HCT116 (cell line): ENCODE data around the gene FAM124B. TPM values are rescaled to one million over a fixed set of nuclear protein-coding genes. Genes with fewer than 3 reads are reported as not detected.

Source experiments
- ATAC-seq: fragments of 200-7000 bp; cut with Tn5 transposase; 2 replicates; pipeline ENCODE4 v1.9.1; 2020; ENCODE audit warnings: mild to moderate bottlenecking, moderate library complexity
- BruUV-seq: library from RNA; stranded (reverse); fragments of 400-500 nt; replicated peaks from 2 replicates; lab custom pipeline; 2021; lab: Mats Ljungman, UMichigan
- CTCF ChIA-PET: fragments of 300-600 bp; sonication (Branson Sonifier 250); formaldehyde crosslinking; loops from one replicate; lab custom pipeline; 2021; ENCODE audit warnings: antibody characterized with exemption; lab: Charles Lee
- POLR2A ChIA-PET: fragments of 300-600, 350-600 bp; sonication (Branson Sonifier 250); formaldehyde crosslinking; loops from one replicate; lab custom pipeline; 2021; ENCODE audit warnings: antibody characterized with exemption; lab: Charles Lee
- RAD21 ChIA-PET, 2 experiments: fragments of 300-600 bp; sonication (Branson Sonifier 250); formaldehyde crosslinking; loops; one replicate each; lab custom pipeline; 2023; ENCODE audit warnings: low total read pairs in 2 of 2; ENCODE audit not compliant: uncharacterized antibody in 2 of 2, unreplicated experiment in 2 of 2, low non-redundant PET in 1 of 2; lab: Charles Lee
- DNase-seq: peaks from one replicate; pipeline ENCODE4 v3.0.0-alpha.2; 2010; ENCODE audit warnings: low read depth, low spot score
- H2AFZ ChIP-seq: fragments of 200-600 bp; shearing (Covaris generic), sonication (generic); 2 replicates; pipeline ENCODE4 v1.6.1; 2017; ENCODE audit warnings: low read depth, mixed run types, mixed read lengths, antibody characterized with exemption, low read length; ENCODE audit not compliant: poor library complexity, severe bottlenecking
- H3K27ac ChIP-seq: 2 replicates; pipeline ENCODE4 v1.5.1; 2012; ENCODE audit warnings: low read depth, low read length
- H3K27me3 ChIP-seq: fragments of 200-600 bp; sonication (generic); 2 replicates; pipeline ENCODE4 v1.6.1; 2016; ENCODE audit warnings: mixed run types, low read length, mixed read lengths; ENCODE audit not compliant: insufficient read depth
- H3K36me3 ChIP-seq, 2 experiments: fragments of 200-500 bp in 1 of 2; fragments of 200-600 bp in 1 of 2; sonication (Bioruptor generic) in 1 of 2; sonication (generic) in 1 of 2; 2 replicates each; pipeline versions ENCODE4 v1.5.1 to v1.6.1; 2014 to 2016; ENCODE audit warnings: low read length in 2 of 2, inconsistent platforms in 1 of 2, mixed read lengths in 1 of 2, mixed run types in 1 of 2; ENCODE audit not compliant: insufficient read depth in 2 of 2, control insufficient read depth in 1 of 2
- H3K4me1 ChIP-seq, 2 experiments: fragments of 200-600 bp in 1 of 2; sonication (generic) in 1 of 2; 2 replicates each; pipeline versions ENCODE4 v1.5.1 to v1.6.1; 2012 to 2017; ENCODE audit warnings: low read length in 2 of 2, inconsistent platforms in 1 of 2, mild to moderate bottlenecking in 1 of 2, mixed read lengths in 1 of 2, mixed run types in 1 of 2, moderate library complexity in 1 of 2; ENCODE audit not compliant: insufficient read depth in 2 of 2, control insufficient read depth in 1 of 2
- H3K4me2 ChIP-seq: fragments of 200-600 bp; sonication (generic); 2 replicates; pipeline ENCODE4 v1.6.1; 2017; ENCODE audit warnings: mixed run types, low read length, mixed read lengths
- H3K4me3 ChIP-seq, 2 experiments: fragments of 200-600 bp in 1 of 2; sonication (generic) in 1 of 2; replicated peaks in 1 of 2; 2 replicates each; pipeline ENCODE4 v1.5.1; 2011 to 2016; ENCODE audit warnings: low read length in 2 of 2, control low read depth in 1 of 2, low read depth in 1 of 2, mild to moderate bottlenecking in 1 of 2, mixed read lengths in 1 of 2, mixed run types in 1 of 2
- H3K79me2 ChIP-seq: fragments of 200-600 bp; sonication (generic); 2 replicates; pipeline ENCODE4 v1.6.1; 2017; ENCODE audit warnings: mild to moderate bottlenecking, mixed run types, low read length, moderate library complexity, mixed read lengths; ENCODE audit not compliant: insufficient read depth
- H3K9ac ChIP-seq: fragments of 200-600 bp; sonication (generic); 2 replicates; pipeline ENCODE4 v1.6.1; 2016; ENCODE audit warnings: low read length, mixed read lengths
- H3K9me2 ChIP-seq: fragments of 200-600 bp; sonication (generic), shearing (Covaris generic); 2 replicates; pipeline ENCODE4 v1.6.1; 2017; ENCODE audit warnings: mixed run types, mild to moderate bottlenecking, moderate library complexity; ENCODE audit not compliant: insufficient read depth
- H3K9me3 ChIP-seq, 2 experiments: fragments of 200-500 bp in 1 of 2; fragments of 200-600 bp in 1 of 2; sonication (Bioruptor generic) in 1 of 2; sonication (generic) in 1 of 2; 2 replicates each; pipeline ENCODE4 v1.6.1; 2014 to 2017; ENCODE audit warnings: low read length in 2 of 2, mixed read lengths in 2 of 2, inconsistent platforms in 1 of 2, low read depth in 1 of 2, mild to moderate bottlenecking in 1 of 2, mixed run types in 1 of 2, moderate library complexity in 1 of 2; ENCODE audit not compliant: control insufficient read depth in 1 of 2, insufficient read depth in 1 of 2
- H4K20me1 ChIP-seq: fragments of 200-600 bp; sonication (generic), shearing (Covaris generic); 2 replicates; pipeline ENCODE4 v1.6.1; 2017; ENCODE audit warnings: mixed run types, mild to moderate bottlenecking, moderate library complexity; ENCODE audit not compliant: insufficient read depth
- CTCF ChIP-seq, 3 experiments: fragments of 200-600 bp in 1 of 3; sonication (generic) in 1 of 3; IDR thresholded peaks in 2 of 3; conservative IDR thresholded peaks in 1 of 3; 2 replicates each; pipeline ENCODE4 v1.5.1; 2012 to 2017; ENCODE audit warnings: low read depth in 2 of 3, low read length in 2 of 3, antibody characterized with exemption in 1 of 3, borderline replicate concordance in 1 of 3, control low read depth in 1 of 3, mild to moderate bottlenecking in 1 of 3, mixed read lengths in 1 of 3, mixed run types in 1 of 3, moderate library complexity in 1 of 3; ENCODE audit not compliant: insufficient read depth in 1 of 3
- EZH2 ChIP-seq: fragments of 200-600 bp; sonication (generic); IDR thresholded peaks from 2 replicates; pipeline ENCODE4 v1.6.1; 2017; ENCODE audit warnings: antibody characterized with exemption, mixed run types
- JUND ChIP-seq: IDR thresholded peaks from 2 replicates; pipeline ENCODE4 v1.6.1; 2012
- MAX ChIP-seq: IDR thresholded peaks from 2 replicates; pipeline ENCODE4 v1.6.1; 2012
- POLR2A ChIP-seq: IDR thresholded peaks from 2 replicates; pipeline ENCODE4 v1.7.0; 2011; ENCODE audit warnings: borderline replicate concordance; ENCODE audit not compliant: insufficient read depth, insufficient read length; ENCODE audit errors: extremely low read depth
- POLR2AphosphoS5 ChIP-seq: IDR thresholded peaks from 2 replicates; pipeline ENCODE4 v1.6.1; 2011; ENCODE audit warnings: mild to moderate bottlenecking, low read depth, low read length, moderate library complexity
- REST ChIP-seq: IDR thresholded peaks from 2 replicates; pipeline ENCODE4 v1.6.1; 2012; ENCODE audit warnings: low read depth
- SIN3A ChIP-seq: IDR thresholded peaks from 2 replicates; pipeline ENCODE4 v1.6.1; 2012; ENCODE audit warnings: low read depth
- SP1 ChIP-seq: IDR thresholded peaks from 2 replicates; pipeline ENCODE4 v1.6.1; 2012; ENCODE audit warnings: low read depth
- TCF7L2 ChIP-seq: IDR thresholded peaks from 2 replicates; pipeline ENCODE4 v1.7.0; 2011; ENCODE audit warnings: borderline replicate concordance, inconsistent platforms; ENCODE audit not compliant: insufficient read depth, insufficient read length; ENCODE audit errors: extremely low read depth
- ZBTB33 ChIP-seq: IDR thresholded peaks from 2 replicates; pipeline ENCODE4 v1.6.1; 2011; ENCODE audit warnings: mild to moderate bottlenecking, low read length, moderate library complexity; ENCODE audit not compliant: insufficient replicate concordance; ENCODE audit errors: extremely low read depth
- ZFX ChIP-seq: fragments of 450-650 bp; IDR thresholded peaks from 2 replicates; pipeline ENCODE4 v1.6.1; 2017
- ZNF274 ChIP-seq: fragments of 200-500 bp; sonication (Bioruptor generic); IDR thresholded peaks from 2 replicates; pipeline ENCODE4 v1.6.1; 2014; ENCODE audit warnings: mild to moderate bottlenecking, low read depth, low read length, inconsistent platforms
- intact Hi-C: fragments of 100-400 bp; cut with micrococcal nuclease; formaldehyde crosslinking; loops from 2 replicates; pipeline ENCODE4 v1.10.0; 2022
- total RNA-seq: library from RNA; stranded (reverse); gene quantifications from one replicate; pipeline ENCODE4 v1.2.1, GENCODE V29; 2021; ENCODE audit not compliant: unreplicated experiment

Gene FAM124B
- total RNA-seq, 1 experiment from 2014 or later, result not detected

- ATAC-seq, result no peak
- TF ChIP-seq CTCF (IDR thresholded peaks at IDR 0.05 in 2 of 3, conservative IDR thresholded peaks at IDR 0.05 in 1 of 3; ENCODE audit: borderline replicate concordance in 1 of 3, insufficient read depth in 1 of 3, low read depth in 2 of 3, low read length in 2 of 3), result no peak
- no peak for TF ChIP-seq SIN3A
- TF ChIP-seq SP1, result no peak
- H3K27ac ChIP-seq, result no peak overlapping the region
- no peak overlapping the region for H3K4me3 ChIP-seq
- CTCF ChIA-PET, result no interaction called here
- no peak overlapping the region for H3K4me2 ChIP-seq
- H3K9me3 ChIP-seq, result no peaks in the 10 kb centered on the region
- H4K20me1 ChIP-seq, result no peaks in the 10 kb centered on the region
- no peaks in the 10 kb centered on the region for H3K4me1 ChIP-seq
- POLR2A ChIA-PET, result no interaction called here
- H3K36me3 ChIP-seq, result no peaks in the 10 kb centered on the region
- intact Hi-C loops, result no loop called here
- H3K79me2 ChIP-seq, result no peaks in the 10 kb centered on the region
- no peak overlapping the region for H2AFZ ChIP-seq
- RAD21 ChIA-PET, result no interaction called here
- H3K9me2 ChIP-seq, result no peaks in the 10 kb centered on the region
- BruUV-seq, result no TSS peak
- no peaks in the 10 kb centered on the region for H3K27me3 ChIP-seq
- no peak overlapping the region for H3K9ac ChIP-seq
- no peak for DNase-seq
Measured at GRCh38 chr2:224379172-224379571, 22.7 kb downstream of the FAM124B start.

DNA sequence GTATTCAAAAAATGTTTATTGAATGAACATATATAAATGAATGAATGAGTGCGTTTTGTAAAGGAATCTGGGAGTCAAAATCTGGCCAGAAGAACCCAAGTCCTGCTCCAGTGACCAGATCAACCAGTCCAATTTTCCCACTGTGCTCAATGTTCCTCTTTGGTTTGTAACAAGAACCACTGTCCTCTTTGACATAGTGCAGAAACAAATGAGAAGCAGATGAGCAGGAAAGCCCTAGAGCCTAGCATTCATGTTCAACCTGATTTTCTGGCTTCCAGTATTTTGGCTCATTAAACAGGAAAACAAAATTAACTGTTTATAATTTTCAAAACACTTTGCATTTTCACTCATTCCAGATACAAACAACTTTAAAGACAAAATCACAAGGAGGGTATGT is 23.2 kb downstream of the FAM124B start:
- POLR2A ChIA-PET, result no interaction called here
- no TSS peak for BruUV-seq
- H3K36me3 ChIP-seq, result no peaks in the 10 kb centered on the region
- H2AFZ ChIP-seq, result no peak overlapping the region
- no peak overlapping the region for H3K9ac ChIP-seq
- H3K4me1 ChIP-seq, result no peaks in the 10 kb centered on the region
- H3K4me3 ChIP-seq, result no peak overlapping the region
- H3K9me3 ChIP-seq, result no peaks in the 10 kb centered on the region
- no peak for ATAC-seq
- no peak overlapping the region for H3K27ac ChIP-seq
- H3K79me2 ChIP-seq, result no peaks in the 10 kb centered on the region
- intact Hi-C loops, result no loop called here
- H3K27me3 ChIP-seq, result no peaks in the 10 kb centered on the region
- H4K20me1 ChIP-seq, result no peaks in the 10 kb centered on the region
- RAD21 ChIA-PET, result no interaction called here
- CTCF ChIA-PET, result no interaction called here
- no peak for DNase-seq
- no peak overlapping the region for H3K4me2 ChIP-seq
- H3K9me2 ChIP-seq, result no peaks in the 10 kb centered on the region
- TF ChIP-seq SIN3A (no peak), ZBTB33 (no peak), POLR2AphosphoS5 (no peak), TCF7L2 (no peak), EZH2 (no peak), JUND (no peak), ZFX (no peak), MAX (no peak), REST (no peak), ZNF274 (no peak), POLR2A (no peak)
